Measurements from ENCODE around the gene REPIN1.
A peak's percentile ranks its signal among the peaks of the same experiment; 100 is the strongest.

Gene REPIN1

GRCh38 chr7:150377196-150377595, 8.6 kb downstream of the REPIN1 start:
- no peak for TF ChIP-seq EZH2phosphoT487 (conservative IDR thresholded peaks at IDR 0.05; ENCODE audit: low read length)
- TF ChIP-seq CTCF (IDR thresholded peaks at IDR 0.05; ENCODE audit: insufficient read depth, low read length, poor library complexity, severe bottlenecking): no peak
- no peaks in the 10 kb centered on the region for H3K9me3 ChIP-seq (ENCODE audit: insufficient read depth, low read length)
- H3K9me2 ChIP-seq (replicated peaks; ENCODE audit: insufficient read depth, low read length): no peaks in the 10 kb centered on the region
- H3K27me3 ChIP-seq (ENCODE audit: low read length): no peaks in the 10 kb centered on the region
- peak overlapping the region; percentile 64 for H3K4me2 ChIP-seq (ENCODE audit: low read depth, low read length, poor library complexity, severe bottlenecking)
- H3K36me3 ChIP-seq (ENCODE audit: low read length): no peaks in the 10 kb centered on the region
- H3K9ac ChIP-seq (ENCODE audit: low read length): no peak overlapping the region
- no peak overlapping the region for H2AFZ ChIP-seq (ENCODE audit: low read depth, low read length, severe bottlenecking)
- no peaks in the 10 kb centered on the region for H4K20me1 ChIP-seq (ENCODE audit: low read depth, low read length)
- H3F3A ChIP-seq (ENCODE audit: insufficient read depth): peaks cover 21% of the 10 kb centered on the region
- H3K79me2 ChIP-seq (ENCODE audit: insufficient read depth, low read length): no peaks in the 10 kb centered on the region
- H3K27ac ChIP-seq (ENCODE audit: low read depth, low read length): peak overlapping the region; percentile 80
- H3K4me3 ChIP-seq (ENCODE audit: insufficient read depth, low read length, poor library complexity, severe bottlenecking): no peak overlapping the region

- H3K4me3 ChIP-seq (ENCODE audit: insufficient read depth, low read length, poor library complexity, severe bottlenecking): no peak overlapping the region
- peak overlapping the region; percentile 64 for H3K4me2 ChIP-seq (ENCODE audit: low read depth, low read length, poor library complexity, severe bottlenecking)
- H2AFZ ChIP-seq (ENCODE audit: low read depth, low read length, severe bottlenecking): no peak overlapping the region
- H3K9me2 ChIP-seq (replicated peaks; ENCODE audit: insufficient read depth, low read length): no peaks in the 10 kb centered on the region
- TF ChIP-seq CTCF (IDR thresholded peaks at IDR 0.05; ENCODE audit: insufficient read depth, low read length, poor library complexity, severe bottlenecking): no peak
- TF ChIP-seq EZH2phosphoT487 (conservative IDR thresholded peaks at IDR 0.05; ENCODE audit: low read length): 0 out of 2 replicates have a peak, but pooled peaks have one; percentile 26
- H3K9me3 ChIP-seq (ENCODE audit: insufficient read depth, low read length): no peaks in the 10 kb centered on the region
- no peaks in the 10 kb centered on the region for H3K79me2 ChIP-seq (ENCODE audit: insufficient read depth, low read length)
- peaks cover 21% of the 10 kb centered on the region for H3F3A ChIP-seq (ENCODE audit: insufficient read depth)
- H3K27ac ChIP-seq (ENCODE audit: low read depth, low read length): peak overlapping the region; percentile 80
- H3K9ac ChIP-seq (ENCODE audit: low read length): peak overlapping the region; percentile 90; the same call in 1 of the 2 replicates
- H4K20me1 ChIP-seq (ENCODE audit: low read depth, low read length): no peaks in the 10 kb centered on the region
- no peaks in the 10 kb centered on the region for H3K27me3 ChIP-seq (ENCODE audit: low read length)
- H3K36me3 ChIP-seq (ENCODE audit: low read length): no peaks in the 10 kb centered on the region
These were observed 9.0 kb downstream of the REPIN1 start for GRCh38 chr7:150377635-150378034.

GRCh38 chr7:150378115-150378852, 9.7 kb downstream of the REPIN1 start:
- Histone ChIP-seq H3F3A (ENCODE audit: insufficient read depth) (peaks cover 21% of the 10 kb centered on the region), H2AFZ (ENCODE audit: low read depth, low read length, severe bottlenecking) (peak overlapping the region; percentile 89), H3K27ac (ENCODE audit: low read depth, low read length) (peak overlapping the region; percentile 80), H3K79me2 (ENCODE audit: insufficient read depth, low read length) (0 out of 2 replicates have a peak, but pooled peaks cover 2% of the 10 kb centered on the region), H3K9me2 (replicated peaks; ENCODE audit: insufficient read depth, low read length) (no peaks in the 10 kb centered on the region), H3K4me3 (ENCODE audit: insufficient read depth, low read length, poor library complexity, severe bottlenecking) (peak overlapping the region; percentile 91), H3K9me3 (ENCODE audit: insufficient read depth, low read length) (no peaks in the 10 kb centered on the region), H3K27me3 (ENCODE audit: low read length) (no peaks in the 10 kb centered on the region), H3K36me3 (ENCODE audit: low read length) (no peaks in the 10 kb centered on the region), H4K20me1 (ENCODE audit: low read depth, low read length) (no peaks in the 10 kb centered on the region), H3K4me2 (ENCODE audit: low read depth, low read length, poor library complexity, severe bottlenecking) (peak overlapping the region; percentile 64), H3K9ac (ENCODE audit: low read length) (peak overlapping the region; percentile 90)
- TF ChIP-seq EZH2phosphoT487 (conservative IDR thresholded peaks at IDR 0.05; ENCODE audit: low read length): no peak
- TF ChIP-seq CTCF (IDR thresholded peaks at IDR 0.05; ENCODE audit: insufficient read depth, low read length, poor library complexity, severe bottlenecking): no peak

Data from SU-DHL-6 (cell line).